ENCODE results near the gene LGR4.

The LGR4 gene

DNA sequence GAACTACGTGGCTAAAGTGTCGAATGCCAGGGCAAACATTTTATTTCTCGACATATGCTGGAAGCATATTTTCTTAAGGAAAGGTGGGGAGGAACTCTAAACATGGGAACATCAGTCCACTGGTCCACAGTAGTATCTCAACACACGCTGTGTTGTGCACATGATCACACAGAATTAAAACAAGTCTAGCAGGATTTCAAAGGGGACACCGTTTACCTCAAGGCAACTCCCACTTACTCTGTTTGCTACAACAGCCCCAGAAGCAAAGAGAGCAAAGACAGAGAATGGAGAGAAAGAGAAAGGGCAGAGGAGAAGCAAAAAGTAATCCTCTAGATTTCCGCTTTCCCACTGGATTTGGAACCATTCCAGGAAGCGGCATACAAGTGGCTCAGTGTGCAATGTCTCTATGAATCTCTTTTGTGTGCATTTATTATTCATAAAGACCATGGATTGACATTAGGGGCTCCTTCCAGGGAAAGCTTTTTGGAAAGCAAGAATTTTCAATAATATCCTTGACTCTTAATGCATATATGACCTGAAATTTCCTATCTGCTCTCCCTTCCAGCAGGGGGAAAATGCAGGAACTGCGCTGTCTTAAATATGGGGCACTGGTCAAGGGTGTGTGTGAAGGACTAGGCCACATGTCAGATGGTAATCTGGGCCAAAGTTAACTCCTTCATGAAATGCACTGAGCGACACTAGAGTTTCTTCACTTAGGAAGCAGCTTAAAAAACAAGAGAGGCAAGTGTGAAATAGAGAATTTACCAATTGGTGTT lies 74.8 kb downstream of the LGR4 start:
- DNase-seq = no peak

- DNase-seq = no peak
Measured at GRCh38 chr11:27396259-27396839, 76.2 kb downstream of the LGR4 start.

- no peak for DNase-seq
Measured at GRCh38 chr11:27395556-27396258, 76.9 kb downstream of the LGR4 start.

DNA sequence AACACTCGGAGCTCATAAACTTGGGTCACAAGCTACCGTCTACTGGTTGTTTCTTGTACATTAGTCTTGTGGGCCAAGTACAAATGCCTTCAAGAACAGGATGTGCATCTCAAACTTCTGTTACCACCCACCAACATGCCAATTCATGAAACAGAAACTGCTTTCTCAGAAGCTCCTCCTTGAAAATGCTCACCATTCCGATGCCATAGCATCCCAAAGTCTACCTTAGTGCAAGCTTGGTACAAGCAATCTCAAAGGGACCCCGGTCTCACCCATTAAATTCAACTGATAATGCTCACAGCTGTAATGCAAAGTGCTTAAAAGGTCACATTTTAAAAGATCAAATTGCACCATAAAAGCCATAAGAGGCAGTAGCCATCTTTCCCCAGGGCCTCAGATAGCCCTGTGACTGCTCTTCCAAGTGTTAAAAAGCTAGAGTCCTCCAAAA lies 77.8 kb downstream of the LGR4 start:
- no peak for DNase-seq

GRCh38 chr11:27392278-27393114 lies 80.1 kb downstream of the LGR4 start:
- no peak for DNase-seq

- no peak for DNase-seq
Measured at GRCh38 chr11:27391331-27392015, 81.1 kb downstream of the LGR4 start.

DNA sequence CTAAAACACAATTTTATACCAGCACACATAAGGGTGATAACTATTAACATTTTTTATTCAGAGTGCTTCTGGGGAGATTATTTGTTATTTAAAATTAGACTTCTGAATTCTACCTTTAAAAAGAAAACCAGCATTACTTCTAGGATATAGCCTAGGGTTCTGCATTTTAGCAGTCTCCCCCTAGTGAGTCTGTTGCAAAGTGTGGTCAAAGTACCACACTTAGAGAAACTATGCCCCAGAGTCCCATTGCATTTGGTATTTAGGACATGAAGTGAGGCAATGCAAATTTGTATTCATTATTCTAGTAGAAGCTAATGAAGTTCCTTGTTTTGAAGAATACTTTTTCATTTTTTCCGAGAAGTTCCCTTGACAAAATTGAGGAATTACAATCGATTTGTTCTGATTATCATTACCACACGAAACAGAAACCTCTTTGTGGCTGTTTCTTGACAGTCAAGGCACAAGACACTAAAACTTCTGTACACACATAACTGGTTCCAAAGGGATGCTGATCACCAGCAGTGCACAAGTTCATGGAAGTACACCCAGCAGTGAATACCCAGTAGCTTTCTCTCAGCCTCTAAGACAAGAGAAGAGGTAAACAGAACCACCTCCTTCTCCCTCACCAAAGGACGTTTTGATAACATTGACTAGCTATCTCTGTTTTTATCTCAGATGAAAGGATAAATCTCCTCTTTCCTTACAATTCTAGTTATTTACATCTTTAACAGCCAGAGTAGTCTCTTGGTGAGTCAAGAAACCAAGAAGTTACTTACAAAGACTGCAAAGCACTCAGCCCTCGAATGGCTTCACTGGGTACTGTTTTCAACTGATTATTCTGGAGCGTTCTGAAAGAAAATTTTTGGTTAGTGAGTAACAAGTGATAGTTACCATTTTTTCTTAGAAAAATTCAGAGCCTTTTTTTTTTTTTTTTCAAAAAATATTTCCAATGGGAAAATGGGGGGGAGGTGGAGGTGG lies 82.0 kb downstream of the LGR4 start:
- no peak for DNase-seq

- DNase-seq = no peak
Measured at GRCh38 chr11:27388869-27389268, 83.7 kb downstream of the LGR4 start.

- no peak for DNase-seq
Measured at GRCh38 chr11:27388001-27388400, 84.6 kb downstream of the LGR4 start.

- no peak for DNase-seq
Measured at GRCh38 chr11:27387362-27387761, 85.2 kb downstream of the LGR4 start.

- no peak for DNase-seq
Measured at GRCh38 chr11:27386181-27386845, 86.3 kb downstream of the LGR4 start.

- DNase-seq = no peak
Measured at GRCh38 chr11:27385245-27385644, 87.3 kb downstream of the LGR4 start.

DNA sequence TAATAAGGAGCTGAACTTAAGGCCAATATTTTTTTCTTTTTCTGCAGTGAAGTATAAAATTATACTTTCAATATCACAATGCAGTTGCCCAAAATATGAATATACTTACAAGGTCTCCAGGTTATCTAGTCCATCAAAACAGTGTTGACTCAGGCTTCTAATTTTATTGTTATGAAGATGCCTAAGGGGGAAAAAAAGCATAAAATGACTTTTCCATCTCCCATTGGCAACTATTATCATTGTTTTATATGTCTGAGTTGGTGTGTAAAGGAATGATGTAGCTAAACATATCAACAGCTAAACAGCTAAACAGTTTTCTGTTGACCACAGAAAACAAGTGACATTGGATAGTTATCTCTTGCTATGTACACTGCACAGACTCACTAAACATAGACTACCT lies 88.4 kb downstream of the LGR4 start:
- DNase-seq = no peak

DNA sequence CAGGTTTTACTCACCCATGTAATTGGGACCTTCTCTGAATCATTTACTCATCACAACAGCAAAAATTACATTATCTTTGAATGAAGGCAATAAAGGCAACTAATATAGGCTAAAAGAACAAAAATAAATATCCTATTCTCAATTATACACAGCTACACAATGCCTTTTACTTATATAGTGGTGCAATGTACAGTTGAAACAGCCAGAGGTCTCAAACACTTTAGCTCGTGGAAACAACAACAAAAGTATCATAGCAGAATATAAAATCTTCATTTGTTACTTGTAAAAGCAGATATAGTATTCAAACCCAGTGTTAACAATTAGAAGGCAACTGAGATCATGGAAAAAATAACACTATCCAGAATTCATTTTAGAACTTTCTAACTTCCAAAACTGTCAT lies 88.9 kb downstream of the LGR4 start:
- no peak for DNase-seq

DNA sequence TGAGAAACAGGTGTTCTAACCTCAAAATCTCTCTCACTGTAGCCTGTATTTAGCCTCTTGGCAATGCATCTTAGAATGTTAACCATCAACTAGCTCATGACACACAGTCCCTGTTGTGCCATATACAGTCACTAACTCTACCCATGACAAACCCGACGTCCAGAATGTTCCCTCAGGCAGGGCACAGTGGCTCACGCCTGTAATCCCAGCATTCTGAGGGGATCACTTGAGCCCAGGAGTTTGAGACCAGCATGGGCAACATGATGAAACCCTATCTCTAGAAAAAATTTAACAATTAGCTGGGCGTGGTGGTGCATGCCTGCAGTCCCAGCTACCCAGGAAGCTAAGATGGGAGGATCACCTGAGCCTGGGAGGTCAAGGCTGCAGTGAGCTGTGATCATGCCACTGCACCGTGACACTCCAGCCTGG lies 91.3 kb downstream of the LGR4 start:
- DNase-seq = no peak

DNA sequence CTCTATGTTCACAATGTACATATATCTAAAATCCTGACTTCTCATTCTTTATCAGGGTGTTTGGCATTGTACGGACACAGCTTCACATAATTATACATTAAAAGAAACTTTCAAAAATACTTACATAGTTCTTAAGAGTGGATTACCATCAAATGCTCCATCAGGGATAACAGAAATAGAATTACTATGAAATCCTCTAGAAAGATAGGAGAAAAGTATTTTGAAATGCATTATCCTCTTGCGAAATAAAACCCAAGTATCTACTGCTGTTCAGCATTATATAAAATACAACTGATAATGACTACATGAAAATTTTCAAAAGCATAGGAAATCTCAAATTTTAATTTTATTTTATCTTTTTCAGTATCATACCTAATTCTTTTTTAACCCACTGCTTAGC lies 91.8 kb downstream of the LGR4 start:
- DNase-seq = no peak

- no peak for DNase-seq
Measured at GRCh38 chr11:27379449-27379848, 93.1 kb downstream of the LGR4 start.

- no peak for DNase-seq
Measured at GRCh38 chr11:27375370-27375769, 97.2 kb downstream of the LGR4 start.

DNA sequence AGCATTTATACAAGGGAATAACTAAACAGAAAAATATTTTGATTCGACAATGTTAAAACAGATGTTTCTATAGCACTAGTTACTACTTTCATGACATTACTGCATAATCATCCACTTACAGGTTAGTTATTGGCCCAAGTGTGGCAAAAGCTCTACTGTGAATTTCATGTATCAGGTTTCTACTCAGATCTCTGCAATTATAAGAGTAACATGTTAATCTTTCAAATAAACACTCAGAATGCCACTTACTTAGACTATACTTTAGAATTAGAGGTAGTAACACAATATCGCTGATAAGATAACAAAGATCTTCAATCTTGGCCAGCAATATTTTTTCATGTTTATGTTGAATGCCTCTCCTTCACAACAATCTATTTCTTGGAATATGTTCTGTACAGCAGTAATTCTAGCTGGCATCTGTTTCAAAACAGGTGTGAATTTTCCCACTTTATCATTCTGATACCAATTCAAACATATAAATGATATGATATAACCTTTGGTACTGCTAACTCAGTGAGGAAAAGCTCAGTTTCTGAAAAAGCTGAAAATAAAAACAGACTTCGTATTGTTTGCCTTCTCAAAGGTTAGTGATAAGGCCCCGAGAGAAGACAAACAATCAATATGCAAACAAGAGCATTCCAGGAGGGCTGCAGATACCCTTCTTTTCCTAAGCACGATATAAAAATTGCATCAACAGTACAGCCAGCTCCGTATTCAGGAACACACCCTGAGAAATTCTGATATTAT lies 98.6 kb downstream of the LGR4 start:
- no peak for DNase-seq

DNA sequence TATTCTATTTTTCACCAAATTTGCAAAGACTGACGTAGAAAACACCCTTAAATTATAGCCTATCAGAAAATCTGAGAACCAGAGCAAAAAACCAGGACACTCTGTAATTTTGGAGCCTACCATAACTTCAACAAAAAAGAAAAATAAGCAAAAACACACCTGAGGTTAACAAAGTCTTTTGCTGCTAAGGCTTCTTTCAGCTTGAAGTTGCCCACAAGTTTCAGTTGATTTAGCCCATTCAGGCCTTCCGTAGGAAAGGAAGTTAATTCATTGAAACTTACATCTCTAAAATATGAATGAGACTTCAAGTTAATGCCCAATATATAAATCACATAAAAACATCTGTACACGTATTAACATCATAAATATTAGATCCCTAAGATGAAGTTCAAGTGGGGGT lies 99.2 kb downstream of the LGR4 start:
- DNase-seq = no peak
